ENCODE results near the gene PARD3.

- TF ChIP-seq, protein P1, sequence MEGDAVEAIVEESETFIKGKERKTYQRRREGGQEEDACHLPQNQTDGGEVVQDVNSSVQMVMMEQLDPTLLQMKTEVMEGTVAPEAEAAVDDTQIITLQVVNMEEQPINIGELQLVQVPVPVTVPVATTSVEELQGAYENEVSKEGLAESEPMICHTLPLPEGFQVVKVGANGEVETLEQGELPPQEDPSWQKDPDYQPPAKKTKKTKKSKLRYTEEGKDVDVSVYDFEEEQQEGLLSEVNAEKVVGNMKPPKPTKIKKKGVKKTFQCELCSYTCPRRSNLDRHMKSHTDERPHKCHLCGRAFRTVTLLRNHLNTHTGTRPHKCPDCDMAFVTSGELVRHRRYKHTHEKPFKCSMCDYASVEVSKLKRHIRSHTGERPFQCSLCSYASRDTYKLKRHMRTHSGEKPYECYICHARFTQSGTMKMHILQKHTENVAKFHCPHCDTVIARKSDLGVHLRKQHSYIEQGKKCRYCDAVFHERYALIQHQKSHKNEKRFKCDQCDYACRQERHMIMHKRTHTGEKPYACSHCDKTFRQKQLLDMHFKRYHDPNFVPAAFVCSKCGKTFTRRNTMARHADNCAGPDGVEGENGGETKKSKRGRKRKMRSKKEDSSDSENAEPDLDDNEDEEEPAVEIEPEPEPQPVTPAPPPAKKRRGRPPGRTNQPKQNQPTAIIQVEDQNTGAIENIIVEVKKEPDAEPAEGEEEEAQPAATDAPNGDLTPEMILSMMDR (IDR thresholded peaks at IDR 0.05; ENCODE audit: low read depth, low read length, poor library complexity, severe bottlenecking): no peak
- no peak for TF ChIP-seq EZH2phosphoT487 (IDR thresholded peaks at IDR 0.05; ENCODE audit: borderline replicate concordance, low read length)
Measured at GRCh38 chr10:34235164-34235832, 579.8 kb downstream of the PARD3 start.
